Effector memory CD4-positive, alpha-beta T cell (primary cell): ENCODE results near the gene ANKS1B.

Experiments
- DNase-seq, 3 donors: peaks; one replicate each; pipeline ENCODE4 v3.0.0-alpha.2; 2020
- H3K27ac ChIP-seq: 2 replicates; pipeline ENCODE4 v1.7.0; 2013; ENCODE audit warnings: mild to moderate bottlenecking, low read length, moderate library complexity; ENCODE audit not compliant: insufficient read depth, poor library complexity, severe bottlenecking
- H3K27me3 ChIP-seq: replicated peaks from 2 replicates; pipeline ENCODE4 v1.7.0; 2013; ENCODE audit warnings: mild to moderate bottlenecking, low read length; ENCODE audit not compliant: insufficient read depth, control insufficient read depth, poor library complexity, severe bottlenecking
- H3K36me3 ChIP-seq: 2 replicates; pipeline ENCODE4 v1.7.0; 2013; ENCODE audit warnings: mild to moderate bottlenecking, low read length, moderate library complexity; ENCODE audit not compliant: control insufficient read depth, insufficient read depth
- H3K4me1 ChIP-seq: 2 replicates; pipeline ENCODE4 v1.7.0; 2013; ENCODE audit warnings: low read length, mild to moderate bottlenecking; ENCODE audit not compliant: control insufficient read depth, insufficient read depth, poor library complexity, severe bottlenecking
- H3K4me3 ChIP-seq: 2 replicates; pipeline ENCODE4 v1.7.0; 2013; ENCODE audit warnings: low read length, low read depth, mild to moderate bottlenecking; ENCODE audit not compliant: insufficient read depth, poor library complexity, severe bottlenecking
- H3K9me3 ChIP-seq: 2 replicates; pipeline ENCODE4 v1.7.0; 2013; ENCODE audit warnings: mild to moderate bottlenecking, low read length, moderate library complexity; ENCODE audit not compliant: control insufficient read depth

Gene ANKS1B

DNA sequence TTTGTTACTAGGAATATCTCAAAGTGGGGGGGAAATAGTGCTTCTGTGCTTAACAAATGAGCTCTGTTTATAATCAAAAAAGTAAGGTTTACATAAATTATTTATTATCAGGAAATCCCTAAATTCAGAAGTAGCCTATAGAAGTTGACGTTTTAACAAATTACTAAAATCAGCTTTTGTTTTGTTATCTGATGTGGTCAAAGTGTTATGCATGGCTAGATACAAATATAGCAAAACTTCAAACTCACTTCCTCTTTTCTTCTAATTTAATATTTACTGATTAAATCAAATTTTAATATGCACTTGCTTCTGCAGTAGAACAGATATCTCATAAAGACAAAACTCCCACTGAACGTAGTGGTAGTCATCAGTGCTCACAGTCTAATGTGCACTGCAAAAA is 289.7 kb downstream of the ANKS1B start:
- Histone ChIP-seq H3K9me3 (no peaks in the 10 kb centered on the region), H3K27me3 (no peaks in the 10 kb centered on the region), H3K36me3 (no peaks in the 10 kb centered on the region), H3K27ac (no peak overlapping the region), H3K4me1 (no peaks in the 10 kb centered on the region), H3K4me3 (no peak overlapping the region)
- DNase-seq, result no peak

DNA sequence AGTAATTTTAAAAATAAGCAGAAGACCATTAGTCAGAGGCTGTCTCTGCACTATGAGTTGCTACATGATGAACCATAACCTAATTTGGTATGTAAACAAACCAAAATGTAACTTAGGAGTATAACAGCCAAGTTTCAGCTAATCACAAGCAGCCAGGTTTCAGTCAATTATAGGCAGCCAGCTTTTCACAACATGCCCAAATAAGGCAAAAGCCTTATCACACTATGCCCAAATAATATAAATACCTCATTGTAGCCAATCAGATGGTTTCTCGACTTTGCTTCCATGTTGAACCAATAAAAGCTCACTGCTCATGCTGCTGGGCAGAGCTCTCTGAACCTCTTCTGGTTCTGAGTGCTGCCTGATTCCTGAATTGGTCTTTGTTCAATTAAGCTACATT is 298.6 kb downstream of the ANKS1B start:
- no peak for DNase-seq
- Histone ChIP-seq H3K4me3 (no peak overlapping the region), H3K9me3 (no peaks in the 10 kb centered on the region), H3K27me3 (no peaks in the 10 kb centered on the region), H3K4me1 (no peaks in the 10 kb centered on the region), H3K27ac (no peak overlapping the region), H3K36me3 (no peaks in the 10 kb centered on the region)

DNA sequence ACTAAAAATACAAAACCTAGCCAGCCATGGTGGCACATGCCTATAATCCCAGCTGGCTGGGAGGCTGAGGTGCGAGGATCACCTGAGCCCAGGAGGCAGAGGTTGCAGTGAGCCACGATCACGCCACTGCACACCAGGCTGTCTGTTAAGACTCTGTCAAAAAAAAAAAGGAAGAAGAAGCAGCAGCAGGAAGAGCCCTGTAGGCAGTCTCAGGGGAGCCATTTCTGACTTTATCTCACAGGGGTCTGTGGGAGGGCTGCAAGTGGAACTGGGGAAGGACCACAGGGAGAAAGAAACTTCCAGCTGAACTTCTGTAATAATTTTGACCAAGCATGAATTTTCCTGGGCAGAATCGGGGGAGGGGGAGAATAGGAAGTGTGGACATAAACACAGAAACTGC is 304.5 kb downstream of the ANKS1B start:
- no peaks in the 10 kb centered on the region for H3K27me3 ChIP-seq
- no peaks in the 10 kb centered on the region for H3K4me1 ChIP-seq
- H3K27ac ChIP-seq, result no peak overlapping the region
- no peaks in the 10 kb centered on the region for H3K9me3 ChIP-seq
- no peaks in the 10 kb centered on the region for H3K36me3 ChIP-seq
- no peak for DNase-seq
- no peak overlapping the region for H3K4me3 ChIP-seq

DNA sequence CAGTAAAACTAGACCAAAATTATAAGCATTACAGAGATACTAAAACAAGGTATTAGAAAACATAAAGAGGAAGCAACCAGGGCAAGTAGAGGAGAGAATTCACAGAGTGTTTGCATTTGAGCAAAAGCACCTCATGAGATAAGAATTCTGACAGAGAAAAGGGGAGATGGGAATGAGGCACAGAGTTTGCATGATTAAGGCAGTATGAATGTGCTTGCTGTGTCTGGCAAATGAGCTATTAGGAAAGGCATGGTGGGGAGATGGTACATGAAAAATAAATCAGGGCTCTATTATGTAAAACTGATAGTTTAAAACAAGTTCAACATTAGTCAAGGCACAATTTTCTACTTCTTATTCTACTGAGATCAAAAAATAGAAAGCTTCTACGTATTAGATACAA is 314.1 kb downstream of the ANKS1B start:
- no peak for DNase-seq
- Histone ChIP-seq H3K27me3 (no peaks in the 10 kb centered on the region), H3K9me3 (no peaks in the 10 kb centered on the region), H3K36me3 (no peaks in the 10 kb centered on the region), H3K27ac (no peak overlapping the region), H3K4me3 (no peak overlapping the region), H3K4me1 (no peaks in the 10 kb centered on the region)

DNA sequence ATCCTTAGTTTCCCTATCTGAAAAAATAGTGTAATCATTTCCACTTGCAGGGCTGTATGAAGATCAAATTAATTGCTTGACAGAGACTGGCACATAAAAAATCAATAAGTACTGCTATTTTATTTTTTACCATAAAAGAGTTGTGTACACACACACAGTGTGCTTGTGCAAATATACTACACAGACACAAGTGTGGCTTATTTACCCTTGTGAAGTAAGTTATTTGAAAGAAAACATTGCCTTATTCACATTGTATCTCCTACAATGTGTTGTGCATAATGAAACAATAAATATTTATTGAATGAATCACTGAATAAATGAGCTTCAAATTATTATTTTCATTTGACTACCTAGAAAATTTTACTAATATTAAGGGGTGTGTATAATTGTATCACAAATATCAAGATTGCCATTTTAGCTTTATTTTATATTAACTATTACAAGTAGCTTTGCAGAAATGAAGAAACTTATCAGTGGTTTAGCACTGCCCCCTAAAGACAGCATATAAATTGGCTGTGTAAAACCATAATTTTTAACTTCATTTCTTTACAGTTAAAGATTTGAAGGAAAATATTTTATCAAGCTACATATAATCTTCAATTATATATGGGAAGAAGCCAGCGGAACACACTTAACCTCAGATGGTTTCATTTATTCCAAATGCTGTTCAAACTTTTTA is 325.9 kb downstream of the ANKS1B start:
- H3K4me1 ChIP-seq, result no peaks in the 10 kb centered on the region
- no peaks in the 10 kb centered on the region for H3K27me3 ChIP-seq

DNA sequence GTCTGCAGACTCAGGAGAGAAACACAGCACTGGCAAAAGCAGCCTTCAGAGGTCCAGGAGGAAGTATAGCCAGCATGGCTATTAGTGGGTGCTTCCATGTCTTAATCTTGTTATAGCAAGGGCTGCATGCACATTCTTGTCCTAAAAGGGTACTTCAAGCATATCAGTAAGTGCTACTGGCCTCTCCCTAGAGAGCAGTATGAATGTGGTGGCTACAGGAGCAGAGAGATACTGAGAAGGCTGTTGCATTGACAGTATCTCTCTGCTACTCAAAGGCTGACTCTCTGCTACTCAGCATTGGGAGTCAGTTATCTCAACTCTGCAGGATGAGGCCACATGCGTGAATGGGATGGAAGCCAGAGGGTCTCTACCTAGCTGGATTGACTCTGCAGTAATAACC is 335.2 kb downstream of the ANKS1B start:
- DNase-seq, result no peak
- Histone ChIP-seq H3K4me1 (no peaks in the 10 kb centered on the region), H3K4me3 (no peak overlapping the region), H3K27me3 (no peaks in the 10 kb centered on the region), H3K36me3 (no peaks in the 10 kb centered on the region), H3K27ac (no peak overlapping the region), H3K9me3 (no peaks in the 10 kb centered on the region)

More for the DNA sequence above, 325.9 kb downstream of the ANKS1B start:
- Histone ChIP-seq H3K36me3 (no peaks in the 10 kb centered on the region), H3K27ac (no peak overlapping the region), H3K9me3 (no peaks in the 10 kb centered on the region), H3K4me3 (no peak overlapping the region)
- DNase-seq, result no peak

DNA sequence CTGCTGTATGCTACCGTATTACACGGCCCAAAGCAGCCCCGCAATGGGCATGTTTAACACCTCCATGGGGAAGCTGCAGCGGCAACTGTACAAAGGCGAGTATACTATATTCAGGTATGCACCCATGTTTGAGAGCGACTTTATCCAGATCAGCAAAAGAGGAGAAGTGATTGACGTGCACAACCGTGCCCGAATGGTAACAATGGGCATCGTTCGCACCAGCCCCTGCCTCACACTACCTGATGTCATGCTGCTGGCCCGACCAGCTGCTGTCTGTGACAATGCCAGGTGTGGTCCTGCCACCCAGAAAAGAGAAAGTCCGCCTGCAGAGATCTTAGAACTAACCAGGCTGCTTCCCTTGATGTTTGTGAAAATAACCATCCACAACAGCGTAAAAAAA is 336.6 kb downstream of the ANKS1B start:
- Histone ChIP-seq H3K27ac (no peak overlapping the region), H3K27me3 (no peaks in the 10 kb centered on the region), H3K36me3 (no peaks in the 10 kb centered on the region), H3K4me3 (no peak overlapping the region), H3K4me1 (no peaks in the 10 kb centered on the region), H3K9me3 (no peaks in the 10 kb centered on the region)
- no peak for DNase-seq

DNA sequence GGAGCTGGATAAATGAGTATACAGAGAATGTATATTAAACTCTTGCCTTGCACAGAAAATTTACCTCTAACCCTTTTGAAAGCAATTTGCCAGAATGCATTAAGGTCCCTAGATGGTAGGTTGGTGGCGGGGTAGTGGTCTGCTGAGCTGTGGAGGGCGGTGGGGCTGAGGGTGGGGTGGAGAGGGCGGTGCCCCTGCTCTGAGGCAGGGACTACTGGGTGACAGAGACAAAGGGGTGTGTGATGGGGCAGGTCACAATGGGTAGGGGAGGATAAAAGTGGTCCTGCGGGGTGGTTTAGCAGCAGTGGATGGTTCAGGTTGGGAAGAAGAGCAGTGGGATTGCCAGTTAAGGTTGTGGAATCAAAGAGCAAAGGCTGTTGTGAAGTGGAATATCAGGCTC is 337.3 kb downstream of the ANKS1B start, which contains the start of gene GARIN6:
GARIN6 (plus strand) TSS at position 301 of the 400 bp plus-strand sequence. CDS start 422 bp downstream, outside the sequence.
- Histone ChIP-seq H3K4me3 (no peak within 1 kb of the TSS), H3K27ac (no peak within 1 kb of the TSS), H3K27me3 (no peaks in the 10 kb centered on the region), H3K4me1 (no peaks in the 10 kb centered on the region), H3K9me3 (no peaks in the 10 kb centered on the region), H3K36me3 (no peaks in the 10 kb centered on the region)
- DNase-seq, result no peak

DNA sequence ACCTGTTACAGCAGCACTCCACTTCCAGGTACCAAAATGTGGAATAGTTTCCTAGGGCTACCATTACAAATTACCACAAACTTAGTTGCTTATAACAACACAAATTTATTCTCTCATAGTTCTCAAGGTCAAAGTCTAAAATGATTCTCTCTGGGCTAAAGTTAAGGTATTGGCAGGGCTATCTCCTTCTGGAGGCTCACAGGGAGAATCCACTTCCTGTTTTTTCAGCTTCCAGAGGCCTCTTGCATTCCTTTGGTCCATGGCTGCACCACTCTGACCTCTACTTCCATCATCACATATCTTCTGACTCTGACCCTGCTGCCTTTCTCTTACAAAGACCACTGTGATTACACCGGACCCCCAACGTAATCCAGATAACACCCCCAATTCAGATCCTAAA is 340.1 kb downstream of the ANKS1B start:
- H3K4me1 ChIP-seq, result no peaks in the 10 kb centered on the region
- H3K36me3 ChIP-seq, result no peaks in the 10 kb centered on the region
- H3K27ac ChIP-seq, result no peak overlapping the region
- no peaks in the 10 kb centered on the region for H3K27me3 ChIP-seq
- DNase-seq, result no peak
- H3K4me3 ChIP-seq, result no peak overlapping the region
- no peaks in the 10 kb centered on the region for H3K9me3 ChIP-seq

DNA sequence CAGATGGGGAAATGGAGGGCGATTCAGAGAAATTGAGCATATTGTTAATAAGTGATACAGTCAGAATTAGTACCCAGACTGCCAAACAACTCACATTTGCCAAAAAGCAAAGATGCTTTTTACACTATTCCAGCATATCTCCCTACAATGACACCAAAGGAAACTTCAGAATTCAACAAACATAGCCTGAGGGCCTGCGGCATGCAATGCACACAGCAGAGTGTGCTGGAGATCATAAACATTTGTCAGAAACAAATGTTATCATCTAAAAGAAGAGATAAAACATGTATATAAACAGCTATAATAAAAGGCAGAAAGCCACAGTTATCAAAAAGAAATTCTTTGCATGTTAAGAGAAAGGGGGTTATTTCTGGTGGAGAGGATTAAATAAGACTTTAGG is 357.3 kb downstream of the ANKS1B start:
- Histone ChIP-seq H3K4me3 (no peak overlapping the region), H3K27ac (no peak overlapping the region), H3K27me3 (no peaks in the 10 kb centered on the region), H3K4me1 (no peaks in the 10 kb centered on the region), H3K9me3 (no peaks in the 10 kb centered on the region), H3K36me3 (no peaks in the 10 kb centered on the region)
- no peak for DNase-seq
